GM18951 (cell line): ENCODE data around the gene FIBIN.

Source experiments
- POLR2A ChIP-seq: IDR thresholded peaks from 4 replicates; pipeline ENCODE4 v1.6.1; 2011; ENCODE audit warnings: mild to moderate bottlenecking; ENCODE audit not compliant: insufficient read length, insufficient read depth; ENCODE audit errors: extremely low read depth
- in situ Hi-C: fragments of 300-500 bp; cut with MboI; formaldehyde crosslinking; loops from one replicate; pipeline ENCODE4 v1.12.0; 2022; ENCODE audit warnings: low sequenced_read_pairs, mixed read lengths, inconsistent platforms; ENCODE audit not compliant: unreplicated experiment

FIBIN gene

DNA sequence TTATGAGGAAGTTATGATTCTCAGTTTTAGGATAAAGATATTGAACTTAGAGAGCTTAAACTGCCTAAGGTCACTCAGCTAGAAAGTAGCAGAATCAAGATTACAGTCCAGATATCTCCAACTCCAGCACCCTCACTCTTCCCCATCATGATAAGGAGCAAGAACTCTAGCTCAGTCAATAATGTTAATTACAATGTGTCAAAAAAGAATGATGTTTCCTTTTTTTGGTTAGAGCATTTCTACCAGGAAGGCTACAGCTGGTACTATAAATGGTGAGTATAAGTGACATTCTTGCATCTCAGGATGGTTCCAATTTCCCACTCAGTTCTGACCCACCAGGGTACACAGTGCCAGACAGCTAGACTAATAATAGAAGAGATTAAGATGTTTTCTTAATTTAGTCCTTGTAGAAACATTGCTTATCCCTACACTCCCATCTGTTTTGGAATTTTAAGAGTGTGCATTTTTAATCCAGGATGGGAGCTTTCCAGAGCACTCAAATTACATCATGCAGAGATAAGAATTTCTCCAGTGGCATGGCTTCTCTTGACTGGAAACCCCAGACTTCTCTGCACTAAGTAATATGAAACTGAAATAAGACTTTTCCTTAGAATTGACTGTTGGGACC is 25.1 kb downstream of the FIBIN start:
- no peak for TF ChIP-seq POLR2A
- in situ Hi-C loops, result no loop called here

DNA sequence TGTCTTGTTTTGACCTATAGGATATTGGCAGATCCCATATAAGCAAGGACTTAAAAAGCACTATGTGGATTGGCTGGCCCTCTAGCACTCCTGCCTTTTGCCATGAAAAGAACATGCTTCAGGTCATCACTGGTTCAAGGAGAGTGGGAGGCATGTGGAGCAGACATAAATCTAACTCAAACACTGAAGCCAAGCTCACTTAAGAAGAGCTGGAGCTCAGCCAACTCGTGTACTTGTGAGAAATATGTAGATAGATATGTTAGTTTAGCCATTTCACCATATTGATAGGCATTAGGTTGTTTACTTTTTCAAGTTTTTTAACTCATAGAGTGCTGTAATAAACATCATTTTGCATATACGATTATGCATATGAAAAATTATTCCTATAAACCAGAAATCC is 26.8 kb downstream of the FIBIN start:
- in situ Hi-C loops, result no loop called here
- no peak for TF ChIP-seq POLR2A

DNA sequence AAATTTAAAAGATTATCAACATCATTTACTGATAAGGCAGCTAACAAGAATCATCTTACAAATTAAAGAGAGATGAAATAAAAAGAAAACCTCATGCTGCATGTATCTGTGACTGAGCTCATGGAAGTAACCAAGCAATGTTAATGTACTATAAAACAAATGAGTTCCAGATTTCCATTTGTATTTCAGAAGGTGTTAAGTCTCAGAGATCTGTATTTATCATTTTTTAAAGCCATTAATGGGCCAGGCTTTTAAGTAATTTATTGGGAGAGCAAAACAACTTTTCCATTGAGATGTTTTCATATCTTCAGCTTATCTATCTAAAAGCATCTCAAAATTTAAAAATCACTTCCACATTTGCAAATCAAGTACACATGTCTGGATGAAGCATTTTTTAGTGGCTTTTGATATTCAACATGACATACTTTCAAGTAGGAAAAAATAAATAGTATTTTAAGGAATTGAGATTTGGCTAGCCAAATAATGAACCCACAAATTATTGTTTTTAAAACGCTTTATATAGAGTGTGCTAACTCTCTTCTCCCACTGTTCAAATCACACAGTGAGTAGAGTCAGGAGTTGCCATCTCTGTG is 28.8 kb downstream of the FIBIN start:
- no peak for TF ChIP-seq POLR2A
- in situ Hi-C loops, result no loop called here

DNA sequence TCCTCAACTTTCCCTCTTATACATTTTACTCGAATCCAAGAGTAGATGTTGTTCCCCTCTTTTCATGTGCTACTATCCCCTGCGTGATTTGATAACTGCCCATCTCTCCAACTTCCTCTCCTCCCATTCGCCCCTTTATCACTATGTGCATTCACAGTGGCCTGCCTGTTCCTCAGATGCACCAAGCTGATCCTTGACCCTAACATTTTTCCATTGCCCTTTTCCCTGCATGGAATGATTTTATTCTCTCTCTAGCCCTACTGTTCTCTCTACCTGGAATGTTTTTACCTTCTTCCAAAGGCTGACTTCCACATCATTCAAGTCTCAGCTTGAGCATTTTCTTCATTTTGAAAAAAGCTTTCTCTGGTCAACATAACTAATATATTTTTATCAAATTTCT is 31.0 kb downstream of the FIBIN start:
- in situ Hi-C loops, result no loop called here
- no peak for TF ChIP-seq POLR2A

DNA sequence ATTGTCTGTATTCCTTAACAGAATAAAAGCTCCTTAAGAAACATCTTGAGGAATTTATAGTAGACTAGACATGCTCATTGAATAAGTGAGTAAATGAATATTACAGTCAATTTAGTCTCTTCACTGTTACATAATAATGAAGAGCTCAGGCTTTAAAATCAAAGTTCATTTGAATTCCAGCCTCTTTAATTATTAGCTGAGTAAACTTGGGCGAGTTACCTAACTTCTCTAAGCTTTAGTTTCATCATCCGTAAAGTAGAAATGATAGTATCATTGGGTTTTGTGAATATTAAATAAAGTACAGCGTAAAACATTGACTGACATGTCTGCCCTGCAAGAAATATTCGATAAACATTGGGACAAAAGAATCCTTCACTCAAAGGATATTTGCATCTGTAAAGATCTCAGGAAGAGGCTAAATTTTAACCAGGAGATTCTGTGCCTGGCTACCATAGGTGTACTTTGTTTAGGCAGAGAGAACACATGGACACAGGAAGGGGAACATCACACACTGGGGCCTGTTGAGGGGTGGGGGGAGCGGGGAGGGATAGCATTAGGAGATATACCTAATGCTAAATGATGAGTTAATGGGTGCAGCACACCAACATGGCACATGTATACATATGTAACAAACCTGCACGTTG is 31.5 kb downstream of the FIBIN start:
- no peak for TF ChIP-seq POLR2A
- in situ Hi-C loops, result no loop called here

DNA sequence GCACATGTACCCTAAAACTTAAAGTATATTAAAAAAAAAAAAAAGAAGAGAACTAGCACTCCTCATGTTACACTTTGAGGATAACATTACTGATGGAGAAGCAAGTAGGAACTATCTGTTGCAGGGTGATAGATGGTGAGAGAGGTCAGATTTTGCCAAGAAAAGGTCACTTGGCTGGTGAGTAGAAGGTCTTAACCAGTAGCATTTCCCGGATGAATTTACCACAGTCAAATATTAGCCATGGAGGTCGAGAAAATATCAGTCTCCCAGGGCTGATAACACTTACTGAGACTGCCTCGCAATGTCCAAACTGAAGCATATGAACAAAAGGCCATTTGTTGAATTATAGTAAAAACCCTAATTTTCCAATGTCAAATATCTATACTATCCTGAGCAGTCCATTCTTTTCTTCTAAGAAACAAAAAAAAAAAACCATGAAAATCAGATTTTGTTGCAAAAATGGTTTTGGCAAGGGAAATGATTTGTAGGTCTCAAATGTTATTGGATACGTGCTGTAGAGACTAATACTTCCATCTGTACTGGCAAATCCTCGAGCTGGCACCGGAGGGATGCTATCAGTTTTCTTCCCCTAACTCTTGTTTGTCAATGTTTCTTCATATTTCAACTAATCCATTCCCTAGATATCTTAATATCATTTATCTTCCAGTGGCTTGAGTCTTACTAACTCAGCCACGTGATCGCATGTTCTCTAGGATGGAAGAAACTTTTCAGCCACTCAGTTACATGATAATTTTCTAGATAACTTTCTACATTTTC is 32.2 kb downstream of the FIBIN start:
- in situ Hi-C loops, result no loop called here
- no peak for TF ChIP-seq POLR2A

DNA sequence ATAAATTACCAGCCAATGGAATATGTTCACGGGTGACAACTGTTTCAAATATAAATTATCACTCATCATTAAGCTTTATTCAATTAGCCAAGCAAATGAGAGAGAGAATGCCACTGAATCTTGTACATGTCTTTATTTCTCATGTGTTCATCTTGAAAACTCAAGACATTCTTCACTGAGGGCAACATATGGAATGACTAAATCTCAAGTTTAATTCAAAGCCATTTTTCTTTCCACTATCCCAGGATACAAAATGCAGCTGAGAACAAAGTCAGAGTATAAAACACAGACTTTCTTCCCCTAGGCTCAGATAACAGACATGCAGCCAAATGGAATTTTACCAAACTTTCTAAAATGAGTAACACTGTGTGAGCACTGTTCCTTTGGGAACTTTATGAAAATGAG is 34.7 kb downstream of the FIBIN start:
- in situ Hi-C loops, result no loop called here

DNA sequence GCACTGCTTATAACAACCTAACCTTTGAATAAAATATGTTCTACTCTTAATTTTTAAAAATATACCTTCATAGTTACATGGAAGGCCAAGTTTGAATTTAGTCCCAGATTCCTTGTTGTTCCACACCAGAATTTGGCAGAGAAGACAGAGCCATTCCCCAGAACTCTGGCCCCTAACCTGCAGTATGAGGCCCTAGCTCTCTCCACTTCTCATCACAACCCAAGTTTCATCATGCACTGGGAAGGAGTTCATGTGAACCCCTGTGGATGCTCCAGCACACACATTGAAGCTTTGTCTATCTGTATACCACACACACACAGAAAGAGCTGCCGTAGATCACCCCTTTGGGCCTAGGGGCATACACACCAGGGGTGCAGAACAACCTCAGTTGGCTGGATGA is 36.1 kb downstream of the FIBIN start:
- no peak for TF ChIP-seq POLR2A
- in situ Hi-C loops, result no loop called here

More for the DNA sequence above, 34.7 kb downstream of the FIBIN start:
- TF ChIP-seq POLR2A, result no peak

DNA sequence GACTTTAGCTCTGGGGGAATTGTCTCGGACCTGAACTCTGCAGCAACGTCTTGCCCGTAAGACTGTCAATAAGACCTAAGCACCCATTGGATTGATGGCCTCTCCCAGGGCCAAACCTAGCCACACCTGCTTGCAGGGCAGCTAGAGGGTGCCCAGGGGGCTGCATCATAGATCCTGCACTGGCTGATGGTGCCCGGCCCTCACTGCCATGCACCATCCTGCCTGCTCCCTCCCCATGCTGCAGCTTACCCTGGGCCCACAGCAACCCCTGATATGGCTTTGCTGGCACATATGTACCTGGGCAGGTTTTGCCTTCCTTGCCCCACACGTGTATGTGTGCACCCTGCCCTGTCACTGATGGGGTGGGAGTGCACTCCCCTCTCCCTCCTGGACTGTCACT is 37.8 kb downstream of the FIBIN start:
- in situ Hi-C loops, result no loop called here
- no peak for TF ChIP-seq POLR2A

DNA sequence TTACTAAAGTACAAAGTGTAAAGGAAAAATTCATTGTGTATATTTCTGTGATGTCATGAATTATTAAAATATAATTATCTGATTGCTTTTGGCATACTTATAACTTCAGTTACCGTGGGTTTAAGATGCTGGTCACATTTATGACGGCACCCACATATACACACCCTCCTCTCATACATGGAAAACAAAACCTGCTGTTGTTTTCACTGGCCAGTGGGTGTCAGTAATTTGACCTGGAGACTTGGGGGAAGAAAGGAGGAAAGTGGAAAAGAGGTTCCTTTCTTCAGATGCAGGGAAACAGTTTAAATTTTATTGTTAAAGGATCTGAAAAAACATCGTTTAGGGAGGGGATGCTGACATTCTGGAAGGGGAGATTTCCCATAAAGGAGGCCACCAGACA is 46.0 kb downstream of the FIBIN start:
- in situ Hi-C loops, result no loop called here
- no peak for TF ChIP-seq POLR2A

DNA sequence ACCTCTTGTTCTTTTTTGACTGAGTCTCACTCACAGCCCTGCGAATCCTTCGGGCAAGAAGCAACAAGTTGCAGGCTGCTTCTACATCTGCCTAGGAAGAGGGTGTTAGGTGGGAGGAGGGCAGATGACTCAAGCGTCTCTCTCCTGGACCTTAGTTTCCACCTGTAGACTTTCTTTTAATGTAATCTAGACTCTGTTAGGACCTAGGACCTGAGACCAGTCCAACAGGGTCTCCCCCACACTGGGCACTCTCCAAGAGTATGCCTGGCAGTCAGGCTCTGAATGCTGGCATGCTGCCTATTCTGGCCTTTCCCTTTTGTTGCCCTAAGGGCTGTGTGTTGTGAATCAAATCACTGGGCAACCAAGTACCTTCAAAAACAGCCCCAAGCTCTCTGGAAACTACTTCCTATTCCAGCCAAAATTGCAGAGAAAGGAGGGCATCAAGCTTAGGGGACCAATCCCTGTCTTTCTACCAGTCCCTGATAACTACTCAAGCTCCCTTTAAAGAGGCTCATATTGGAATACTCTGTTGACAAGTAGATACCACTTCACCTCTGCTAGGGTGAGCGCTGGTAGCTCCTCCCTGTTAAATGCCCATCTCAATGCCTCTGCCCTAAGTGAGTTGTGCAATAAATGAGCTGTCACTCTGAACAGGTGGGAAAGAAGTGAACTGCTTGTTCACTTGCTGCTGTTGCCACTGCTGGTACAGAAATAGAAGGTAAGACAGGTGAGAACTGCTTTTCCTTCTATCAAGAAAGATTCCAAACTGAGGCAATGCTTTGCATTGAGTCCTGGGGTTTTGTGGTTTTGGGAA is 46.6 kb downstream of the FIBIN start, which contains the start of gene BBOX1:
Gene BBOX1 (plus strand): TSS at position 514 of the 814 bp plus-strand sequence. CDS start 14,616 bp downstream, outside the sequence.
- TF ChIP-seq POLR2A, result no peak
- in situ Hi-C loops, result no loop called here

DNA sequence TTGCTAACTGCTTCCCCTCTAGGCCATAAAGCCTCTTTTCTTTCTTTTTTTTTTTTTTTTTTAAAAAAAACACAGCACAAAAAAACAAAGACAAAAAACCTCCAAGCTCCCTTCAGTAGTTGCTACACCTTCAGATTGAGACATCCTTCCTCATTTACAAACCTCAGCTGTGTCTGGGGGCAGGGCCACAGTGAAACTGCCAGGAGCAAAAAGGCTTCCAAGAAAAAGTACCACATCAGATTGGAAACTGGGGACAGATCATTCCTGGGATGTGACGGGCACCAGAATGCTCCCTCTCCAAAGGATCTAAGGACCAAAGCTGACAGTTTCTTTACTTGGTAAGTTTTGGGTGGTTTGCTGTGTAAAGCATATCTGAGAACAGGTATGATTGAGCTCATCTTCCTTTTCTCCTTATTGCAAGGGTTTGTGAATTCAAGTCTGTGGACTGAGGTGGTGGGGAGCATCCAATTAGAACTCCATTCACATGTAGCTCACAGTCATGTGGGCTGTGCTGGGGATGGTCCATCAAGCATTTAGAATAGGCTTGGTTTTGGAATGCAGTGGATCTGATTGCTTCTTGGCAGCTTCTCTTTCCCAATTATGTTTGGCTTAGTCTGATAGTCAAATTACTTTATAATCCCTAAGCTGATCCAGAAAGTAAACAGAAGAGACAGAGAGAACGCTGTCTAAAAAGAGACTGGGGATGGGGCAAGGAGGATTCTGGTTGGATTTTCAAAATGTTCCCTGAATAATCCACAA is 47.4 kb downstream of the FIBIN start:
- TF ChIP-seq POLR2A, result no peak
- in situ Hi-C loops, result no loop called here
